ENCODE results near the gene KAT5. TPM values are rescaled to one million over a fixed set of nuclear protein-coding genes. Genes with fewer than 3 reads are reported as not detected.
"Not testable (repeated sequence)": the region's sequence is repeated elsewhere in the genome, so short reads cannot be mapped to it uniquely, and the experiment has no call there.

Gene KAT5
- total RNA-seq, 1 donor from 2014 or later, result 66.5 TPM

GRCh38 chr11:65672982-65673381 lies 39.1 kb upstream of the KAT5 start:
- no peak overlapping the region for H3K4me3 Mint-ChIP-seq (ENCODE audit: unreplicated experiment)
- TF ChIP-seq, protein P1, sequence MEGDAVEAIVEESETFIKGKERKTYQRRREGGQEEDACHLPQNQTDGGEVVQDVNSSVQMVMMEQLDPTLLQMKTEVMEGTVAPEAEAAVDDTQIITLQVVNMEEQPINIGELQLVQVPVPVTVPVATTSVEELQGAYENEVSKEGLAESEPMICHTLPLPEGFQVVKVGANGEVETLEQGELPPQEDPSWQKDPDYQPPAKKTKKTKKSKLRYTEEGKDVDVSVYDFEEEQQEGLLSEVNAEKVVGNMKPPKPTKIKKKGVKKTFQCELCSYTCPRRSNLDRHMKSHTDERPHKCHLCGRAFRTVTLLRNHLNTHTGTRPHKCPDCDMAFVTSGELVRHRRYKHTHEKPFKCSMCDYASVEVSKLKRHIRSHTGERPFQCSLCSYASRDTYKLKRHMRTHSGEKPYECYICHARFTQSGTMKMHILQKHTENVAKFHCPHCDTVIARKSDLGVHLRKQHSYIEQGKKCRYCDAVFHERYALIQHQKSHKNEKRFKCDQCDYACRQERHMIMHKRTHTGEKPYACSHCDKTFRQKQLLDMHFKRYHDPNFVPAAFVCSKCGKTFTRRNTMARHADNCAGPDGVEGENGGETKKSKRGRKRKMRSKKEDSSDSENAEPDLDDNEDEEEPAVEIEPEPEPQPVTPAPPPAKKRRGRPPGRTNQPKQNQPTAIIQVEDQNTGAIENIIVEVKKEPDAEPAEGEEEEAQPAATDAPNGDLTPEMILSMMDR (IDR thresholded peaks at IDR 0.05), result no peak
- no peak for DNase-seq (ENCODE audit: extremely low spot score, unreplicated experiment)
- H3K36me3 Mint-ChIP-seq (ENCODE audit: unreplicated experiment), result no peaks in the 10 kb centered on the region
- H3K4me1 Mint-ChIP-seq (ENCODE audit: unreplicated experiment), result no peaks in the 10 kb centered on the region
- H3K27me3 Mint-ChIP-seq (ENCODE audit: unreplicated experiment), result peaks cover 3% of the 10 kb centered on the region
- H3K27ac Mint-ChIP-seq (ENCODE audit: unreplicated experiment), result no peak overlapping the region
- H3K9me3 Mint-ChIP-seq (ENCODE audit: unreplicated experiment), result no peaks in the 10 kb centered on the region

DNA sequence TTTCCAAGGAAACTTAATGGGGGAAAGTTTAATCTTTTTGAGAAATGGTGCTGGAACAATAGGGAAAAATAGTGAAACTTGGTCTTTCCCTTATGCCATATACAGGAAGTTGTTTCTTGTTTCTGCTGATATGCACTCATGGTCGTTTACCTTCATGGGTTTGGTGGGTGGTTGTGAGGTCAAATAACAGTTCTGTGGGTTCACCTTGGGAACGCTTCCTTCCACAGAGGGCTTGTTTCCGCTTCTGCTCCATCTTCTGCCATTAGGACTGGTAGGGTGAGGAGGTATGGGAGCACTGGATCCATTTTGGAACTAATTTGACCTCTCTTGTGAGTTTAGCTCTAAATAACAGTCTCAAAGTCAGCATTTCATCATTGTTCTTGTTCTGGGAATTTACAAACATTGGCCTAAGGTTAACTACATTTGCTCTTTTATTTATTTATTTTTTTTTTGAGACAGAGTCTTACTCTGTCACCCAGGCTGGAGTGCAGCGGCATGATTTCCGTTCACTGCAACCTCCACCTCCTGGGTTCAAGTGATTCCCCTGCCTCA lies 31.8 kb upstream of the KAT5 start:
- TF ChIP-seq, protein P1 (IDR thresholded peaks at IDR 0.05), result no peak
- no peak for DNase-seq (ENCODE audit: extremely low spot score, unreplicated experiment)
- Mint-ChIP-seq H3K4me1 (ENCODE audit: unreplicated experiment) (no peaks in the 10 kb centered on the region), H3K4me3 (ENCODE audit: unreplicated experiment) (no peak overlapping the region), H3K27ac (ENCODE audit: unreplicated experiment) (no peak overlapping the region), H3K27me3 (ENCODE audit: unreplicated experiment) (peaks cover 19% of the 10 kb centered on the region), H3K36me3 (ENCODE audit: unreplicated experiment) (no peaks in the 10 kb centered on the region), H3K9me3 (ENCODE audit: unreplicated experiment) (no peaks in the 10 kb centered on the region)

- H3K4me3 Mint-ChIP-seq (ENCODE audit: unreplicated experiment); H3K36me3 Mint-ChIP-seq (ENCODE audit: unreplicated experiment); H3K27ac Mint-ChIP-seq (ENCODE audit: unreplicated experiment); H3K9me3 Mint-ChIP-seq (ENCODE audit: unreplicated experiment); DNase-seq (ENCODE audit: extremely low spot score, unreplicated experiment); H3K4me1 Mint-ChIP-seq (ENCODE audit: unreplicated experiment): not testable (repeated sequence)
- peaks cover 25% of the 10 kb centered on the region for H3K27me3 Mint-ChIP-seq (ENCODE audit: unreplicated experiment)
These were observed 28.6 kb upstream of the KAT5 start for GRCh38 chr11:65683480-65683879.

DNA sequence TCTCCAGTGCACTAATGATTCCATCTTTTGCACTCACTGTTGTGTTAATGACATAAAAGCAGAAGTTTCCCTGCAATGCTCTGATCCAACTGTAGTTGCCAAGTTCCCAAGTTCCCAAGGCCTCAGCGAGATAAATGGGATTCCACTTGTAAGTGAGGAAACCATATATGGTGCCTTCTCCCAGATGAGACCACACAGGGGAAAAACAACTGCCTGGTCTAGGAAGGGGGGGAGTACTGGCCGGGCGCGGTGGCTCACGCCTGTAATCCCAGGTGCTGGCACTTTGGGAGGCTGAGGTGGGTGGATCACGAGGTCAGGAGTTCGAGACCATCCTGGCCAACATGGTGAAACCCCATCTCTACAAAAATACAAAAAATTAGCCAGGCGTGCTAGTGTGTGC lies 26.1 kb upstream of the KAT5 start:
- Mint-ChIP-seq H3K27me3 (ENCODE audit: unreplicated experiment) (peaks cover 25% of the 10 kb centered on the region), H3K9me3 (ENCODE audit: unreplicated experiment) (no peaks in the 10 kb centered on the region), H3K27ac (ENCODE audit: unreplicated experiment) (no peak overlapping the region), H3K4me3 (ENCODE audit: unreplicated experiment) (no peak overlapping the region), H3K4me1 (ENCODE audit: unreplicated experiment) (no peaks in the 10 kb centered on the region), H3K36me3 (ENCODE audit: unreplicated experiment) (no peaks in the 10 kb centered on the region)
- DNase-seq (ENCODE audit: extremely low spot score, unreplicated experiment), result no peak
- TF ChIP-seq, protein P1 (IDR thresholded peaks at IDR 0.05), result no peak

GRCh38 chr11:65691847-65692246 lies 20.2 kb upstream of the KAT5 start:
- H3K4me3 Mint-ChIP-seq (ENCODE audit: unreplicated experiment); H3K9me3 Mint-ChIP-seq (ENCODE audit: unreplicated experiment); H3K4me1 Mint-ChIP-seq (ENCODE audit: unreplicated experiment); H3K27ac Mint-ChIP-seq (ENCODE audit: unreplicated experiment); H3K36me3 Mint-ChIP-seq (ENCODE audit: unreplicated experiment); DNase-seq (ENCODE audit: extremely low spot score, unreplicated experiment): not testable (repeated sequence)
- peaks cover 10% of the 10 kb centered on the region for H3K27me3 Mint-ChIP-seq (ENCODE audit: unreplicated experiment)

GRCh38 chr11:65692367-65692766 lies 19.7 kb upstream of the KAT5 start:
- Mint-ChIP-seq H3K9me3 (ENCODE audit: unreplicated experiment) (no peaks in the 10 kb centered on the region), H3K4me1 (ENCODE audit: unreplicated experiment) (no peaks in the 10 kb centered on the region), H3K27ac (ENCODE audit: unreplicated experiment) (no peak overlapping the region), H3K4me3 (ENCODE audit: unreplicated experiment) (no peak overlapping the region), H3K27me3 (ENCODE audit: unreplicated experiment) (peaks cover 10% of the 10 kb centered on the region), H3K36me3 (ENCODE audit: unreplicated experiment) (no peaks in the 10 kb centered on the region)
- DNase-seq (ENCODE audit: extremely low spot score, unreplicated experiment), result no peak
- TF ChIP-seq, protein P1 (IDR thresholded peaks at IDR 0.05), result no peak
